Caco-2 (cell line): Measurements from ENCODE around the gene COPS9. TPM values are rescaled to one million over a fixed set of nuclear protein-coding genes. Genes with fewer than 3 reads are reported as not detected.

ENCODE experiments used
- BruUV-seq: library from RNA; stranded (reverse); fragments of 400-500 nt; replicated peaks from 2 replicates; lab custom pipeline; 2021; lab: Mats Ljungman, UMichigan
- CTCF ChIA-PET: fragments of 300-600 bp; sonication (Branson Sonifier 250); formaldehyde crosslinking; loops from one replicate; lab custom pipeline; 2022; ENCODE audit warnings: antibody characterized with exemption; lab: Charles Lee
- POLR2A ChIA-PET: fragments of 300-600 bp; sonication (Branson Sonifier 250); formaldehyde crosslinking; loops from one replicate; lab custom pipeline; 2022; ENCODE audit warnings: antibody characterized with exemption; lab: Charles Lee
- DNase-seq, 2 experiments: peaks; one replicate each; pipeline versions ENCODE4 v3.0.0 to v3.0.0-alpha.2; 2020 to 2022
- H3K27me3 ChIP-seq: replicated peaks from 2 replicates; pipeline ENCODE4 v1.6.0; 2011; ENCODE audit warnings: low read length; ENCODE audit not compliant: control insufficient read depth, insufficient read depth
- H3K36me3 ChIP-seq: 2 replicates; pipeline ENCODE4 v1.5.1; 2011; ENCODE audit warnings: low read length; ENCODE audit not compliant: control insufficient read depth, insufficient read depth
- H3K4me1 ChIP-seq: fragments of 250-450 bp; sonication (Bioruptor Pico); 2 replicates; pipeline ENCODE4 v1.5.1; 2020; ENCODE audit warnings: mild to moderate bottlenecking
- H3K4me3 ChIP-seq: 2 replicates; pipeline ENCODE4 v1.5.1; 2011; ENCODE audit warnings: low read depth, mild to moderate bottlenecking, control low read depth, low read length
- H3K9me3 ChIP-seq: fragments of 250-450 bp; sonication (Bioruptor Pico); 2 replicates; pipeline ENCODE4 v1.5.1; 2020; ENCODE audit warnings: mild to moderate bottlenecking, moderate library complexity
- H3K27ac Mint-ChIP-seq: one replicate; pipeline ENCODE4 v1.8.0; 2022; ENCODE audit warnings: mixed read lengths; ENCODE audit not compliant: unreplicated experiment
- H3K27me3 Mint-ChIP-seq: one replicate; pipeline ENCODE4 v1.8.0; 2022; ENCODE audit warnings: mixed read lengths; ENCODE audit not compliant: insufficient read depth, unreplicated experiment
- H3K36me3 Mint-ChIP-seq: one replicate; pipeline ENCODE4 v1.8.0; 2022; ENCODE audit warnings: mild to moderate bottlenecking, mixed read lengths; ENCODE audit not compliant: insufficient read depth, unreplicated experiment
- H3K4me1 Mint-ChIP-seq: one replicate; pipeline ENCODE4 v1.8.0; 2022; ENCODE audit warnings: low read depth, mixed read lengths; ENCODE audit not compliant: unreplicated experiment
- H3K4me3 Mint-ChIP-seq: one replicate; pipeline ENCODE4 v1.8.0; 2022; ENCODE audit warnings: mild to moderate bottlenecking, moderate library complexity, mixed read lengths; ENCODE audit not compliant: unreplicated experiment
- H3K9me3 Mint-ChIP-seq: one replicate; pipeline ENCODE4 v1.8.0; 2022; ENCODE audit warnings: mixed read lengths; ENCODE audit not compliant: unreplicated experiment
- intact Hi-C: fragments of 100-400 bp; cut with micrococcal nuclease; formaldehyde crosslinking; loops from one replicate; pipeline ENCODE4 v1.10.0; 2022; ENCODE audit not compliant: unreplicated experiment
- total RNA-seq: library from RNA; stranded (reverse); gene quantifications from 2 replicates; pipeline ENCODE4 v1.2.3, GENCODE V29; 2022
- TF ChIP-seq, protein P1 (sequence below), 2 experiments: fragments of 200-600 bp in 1 of 2; IDR thresholded peaks; 1 replicate in 1 of 2; 2 replicates in 1 of 2; pipeline versions ENCODE4 v1.5.1 to v1.8.0; 2011 to 2022; ENCODE audit warnings: antibody characterized with exemption in 1 of 2, control low read depth in 1 of 2, inconsistent platforms in 1 of 2, low read depth in 1 of 2, low read length in 1 of 2, mild to moderate bottlenecking in 1 of 2, moderate library complexity in 1 of 2; ENCODE audit not compliant: insufficient read depth in 1 of 2, severe bottlenecking in 1 of 2, unreplicated experiment in 1 of 2

COPS9 gene
- total RNA-seq, 1 experiment from 2014 or later: 86.3 TPM

GRCh38 chr2:240168041-240168440, 31.9 kb upstream of the COPS9 start:
- BruUV-seq: no TSS peak
- POLR2A ChIA-PET: no interaction called here
- no peaks in the 10 kb centered on the region for H3K4me1 ChIP-seq
- TF ChIP-seq, protein P1, sequence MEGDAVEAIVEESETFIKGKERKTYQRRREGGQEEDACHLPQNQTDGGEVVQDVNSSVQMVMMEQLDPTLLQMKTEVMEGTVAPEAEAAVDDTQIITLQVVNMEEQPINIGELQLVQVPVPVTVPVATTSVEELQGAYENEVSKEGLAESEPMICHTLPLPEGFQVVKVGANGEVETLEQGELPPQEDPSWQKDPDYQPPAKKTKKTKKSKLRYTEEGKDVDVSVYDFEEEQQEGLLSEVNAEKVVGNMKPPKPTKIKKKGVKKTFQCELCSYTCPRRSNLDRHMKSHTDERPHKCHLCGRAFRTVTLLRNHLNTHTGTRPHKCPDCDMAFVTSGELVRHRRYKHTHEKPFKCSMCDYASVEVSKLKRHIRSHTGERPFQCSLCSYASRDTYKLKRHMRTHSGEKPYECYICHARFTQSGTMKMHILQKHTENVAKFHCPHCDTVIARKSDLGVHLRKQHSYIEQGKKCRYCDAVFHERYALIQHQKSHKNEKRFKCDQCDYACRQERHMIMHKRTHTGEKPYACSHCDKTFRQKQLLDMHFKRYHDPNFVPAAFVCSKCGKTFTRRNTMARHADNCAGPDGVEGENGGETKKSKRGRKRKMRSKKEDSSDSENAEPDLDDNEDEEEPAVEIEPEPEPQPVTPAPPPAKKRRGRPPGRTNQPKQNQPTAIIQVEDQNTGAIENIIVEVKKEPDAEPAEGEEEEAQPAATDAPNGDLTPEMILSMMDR (IDR thresholded peaks at IDR 0.05; ENCODE audit: insufficient read depth in 1 of 2, low read depth in 1 of 2, low read length in 1 of 2, severe bottlenecking in 1 of 2, unreplicated experiment in 1 of 2): no peak
- no peaks in the 10 kb centered on the region for H3K27me3 ChIP-seq
- intact Hi-C loops: no loop called here
- H3K27me3 Mint-ChIP-seq: peaks cover 15% of the 10 kb centered on the region
- H3K4me3 ChIP-seq: no peak overlapping the region
- H3K9me3 Mint-ChIP-seq: no peaks in the 10 kb centered on the region
- H3K36me3 ChIP-seq: no peaks in the 10 kb centered on the region
- no peaks in the 10 kb centered on the region for H3K9me3 ChIP-seq
- H3K4me3 Mint-ChIP-seq: no peak overlapping the region
- CTCF ChIA-PET: no interaction called here
- DNase-seq: no peak
- no peaks in the 10 kb centered on the region for H3K4me1 Mint-ChIP-seq
- H3K36me3 Mint-ChIP-seq: no peaks in the 10 kb centered on the region
- no peak overlapping the region for H3K27ac Mint-ChIP-seq

DNA sequence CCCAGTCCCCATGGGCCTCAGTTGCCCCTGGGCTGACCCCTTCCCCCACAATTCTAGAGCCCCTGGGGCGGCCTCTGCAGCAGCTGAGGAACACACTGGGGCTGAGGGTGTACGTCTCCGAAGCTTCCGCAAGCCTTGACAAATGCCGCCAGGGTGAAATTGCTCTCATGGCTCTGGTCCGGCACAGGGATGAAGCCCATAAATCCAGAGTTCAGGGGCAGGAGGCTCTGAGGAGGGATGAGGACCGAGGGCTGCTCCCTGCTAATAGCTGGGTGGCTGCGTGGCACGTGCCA, 31.4 kb upstream of the COPS9 start:
- Mint-ChIP-seq H3K4me3 (no peak overlapping the region), H3K4me1 (no peaks in the 10 kb centered on the region), H3K27ac (no peak overlapping the region), H3K36me3 (no peaks in the 10 kb centered on the region), H3K9me3 (no peaks in the 10 kb centered on the region), H3K27me3 (peaks cover 15% of the 10 kb centered on the region)
- no peaks in the 10 kb centered on the region for H3K4me1 ChIP-seq
- intact Hi-C loops: no loop called here
- no peak for DNase-seq
- no peak overlapping the region for H3K4me3 ChIP-seq
- TF ChIP-seq, protein P1 (IDR thresholded peaks at IDR 0.05; ENCODE audit: insufficient read depth in 1 of 2, low read depth in 1 of 2, low read length in 1 of 2, severe bottlenecking in 1 of 2, unreplicated experiment in 1 of 2): no peak
- no TSS peak for BruUV-seq
- H3K9me3 ChIP-seq: no peaks in the 10 kb centered on the region
- no peaks in the 10 kb centered on the region for H3K36me3 ChIP-seq
- H3K27me3 ChIP-seq: no peaks in the 10 kb centered on the region
- CTCF ChIA-PET: no interaction called here
- POLR2A ChIA-PET: no interaction called here

- CTCF ChIA-PET: no interaction called here
- no peak for DNase-seq
- no TSS peak for BruUV-seq
- Histone ChIP-seq H3K36me3 (no peaks in the 10 kb centered on the region), H3K4me1 (no peaks in the 10 kb centered on the region), H3K4me3 (no peak overlapping the region), H3K27me3 (no peaks in the 10 kb centered on the region), H3K9me3 (no peaks in the 10 kb centered on the region)
- peaks cover 17% of the 10 kb centered on the region for H3K27me3 Mint-ChIP-seq
- TF ChIP-seq, protein P1 (IDR thresholded peaks at IDR 0.05; ENCODE audit: insufficient read depth in 1 of 2, low read depth in 1 of 2, low read length in 1 of 2, severe bottlenecking in 1 of 2, unreplicated experiment in 1 of 2): no peak
- no peaks in the 10 kb centered on the region for H3K4me1 Mint-ChIP-seq
- intact Hi-C loops: no loop called here
- no peaks in the 10 kb centered on the region for H3K9me3 Mint-ChIP-seq
- POLR2A ChIA-PET: no interaction called here
- H3K27ac Mint-ChIP-seq: no peak overlapping the region
- no peak overlapping the region for H3K4me3 Mint-ChIP-seq
- no peaks in the 10 kb centered on the region for H3K36me3 Mint-ChIP-seq
Observed at GRCh38 chr2:240166761-240167587, 30.9 kb upstream of the COPS9 start.
